Measurements from ENCODE around the gene HMG20A. TPM values are rescaled to one million over a fixed set of nuclear protein-coding genes. Genes with fewer than 3 reads are reported as not detected.

Gene HMG20A
- total and polyA plus RNA-seq, 9 of the 15 experiments (the other 6 are each of a cell fraction or from before 2014, with no cell fraction given) = 25.0 to 68.1 (median 38.9) TPM

DNA sequence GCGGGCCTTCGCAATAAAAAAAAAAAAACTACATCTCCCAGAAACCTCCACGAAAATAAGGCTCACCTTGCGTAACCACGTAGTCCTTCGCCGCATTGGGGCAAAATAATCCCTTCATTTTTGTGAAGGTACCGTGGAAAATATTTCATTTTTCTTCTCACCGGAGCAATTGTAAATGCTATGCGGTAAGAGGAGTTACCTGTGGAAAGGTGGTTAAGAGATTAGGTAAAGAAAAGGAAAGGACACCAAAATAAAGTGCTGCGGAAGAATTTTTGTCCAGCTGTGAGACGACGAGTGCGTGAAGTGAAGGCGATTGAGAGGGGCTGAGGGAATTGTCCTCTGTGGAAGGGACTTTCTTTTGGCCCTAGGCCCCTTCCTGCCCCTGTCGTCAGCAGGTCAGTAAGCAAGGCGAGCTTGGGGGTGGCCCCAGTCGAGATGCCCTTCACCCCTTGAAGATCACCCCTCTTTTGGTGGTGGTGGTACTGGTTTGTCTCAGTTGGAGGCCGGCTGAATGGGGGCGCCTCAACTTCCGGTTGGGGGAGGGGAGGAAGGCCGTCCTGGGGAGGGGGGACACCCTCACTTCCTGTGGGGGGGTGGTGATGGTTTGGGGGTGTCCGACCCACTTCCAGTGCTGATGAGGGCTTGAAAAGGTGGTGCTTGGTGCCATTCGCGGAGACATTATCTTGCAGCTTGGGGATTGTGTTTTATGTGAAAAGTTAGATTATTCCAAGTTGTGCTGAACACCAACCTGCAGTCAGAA, at the start of gene HMG20A (continued):
- TF ChIP-seq, protein P1, sequence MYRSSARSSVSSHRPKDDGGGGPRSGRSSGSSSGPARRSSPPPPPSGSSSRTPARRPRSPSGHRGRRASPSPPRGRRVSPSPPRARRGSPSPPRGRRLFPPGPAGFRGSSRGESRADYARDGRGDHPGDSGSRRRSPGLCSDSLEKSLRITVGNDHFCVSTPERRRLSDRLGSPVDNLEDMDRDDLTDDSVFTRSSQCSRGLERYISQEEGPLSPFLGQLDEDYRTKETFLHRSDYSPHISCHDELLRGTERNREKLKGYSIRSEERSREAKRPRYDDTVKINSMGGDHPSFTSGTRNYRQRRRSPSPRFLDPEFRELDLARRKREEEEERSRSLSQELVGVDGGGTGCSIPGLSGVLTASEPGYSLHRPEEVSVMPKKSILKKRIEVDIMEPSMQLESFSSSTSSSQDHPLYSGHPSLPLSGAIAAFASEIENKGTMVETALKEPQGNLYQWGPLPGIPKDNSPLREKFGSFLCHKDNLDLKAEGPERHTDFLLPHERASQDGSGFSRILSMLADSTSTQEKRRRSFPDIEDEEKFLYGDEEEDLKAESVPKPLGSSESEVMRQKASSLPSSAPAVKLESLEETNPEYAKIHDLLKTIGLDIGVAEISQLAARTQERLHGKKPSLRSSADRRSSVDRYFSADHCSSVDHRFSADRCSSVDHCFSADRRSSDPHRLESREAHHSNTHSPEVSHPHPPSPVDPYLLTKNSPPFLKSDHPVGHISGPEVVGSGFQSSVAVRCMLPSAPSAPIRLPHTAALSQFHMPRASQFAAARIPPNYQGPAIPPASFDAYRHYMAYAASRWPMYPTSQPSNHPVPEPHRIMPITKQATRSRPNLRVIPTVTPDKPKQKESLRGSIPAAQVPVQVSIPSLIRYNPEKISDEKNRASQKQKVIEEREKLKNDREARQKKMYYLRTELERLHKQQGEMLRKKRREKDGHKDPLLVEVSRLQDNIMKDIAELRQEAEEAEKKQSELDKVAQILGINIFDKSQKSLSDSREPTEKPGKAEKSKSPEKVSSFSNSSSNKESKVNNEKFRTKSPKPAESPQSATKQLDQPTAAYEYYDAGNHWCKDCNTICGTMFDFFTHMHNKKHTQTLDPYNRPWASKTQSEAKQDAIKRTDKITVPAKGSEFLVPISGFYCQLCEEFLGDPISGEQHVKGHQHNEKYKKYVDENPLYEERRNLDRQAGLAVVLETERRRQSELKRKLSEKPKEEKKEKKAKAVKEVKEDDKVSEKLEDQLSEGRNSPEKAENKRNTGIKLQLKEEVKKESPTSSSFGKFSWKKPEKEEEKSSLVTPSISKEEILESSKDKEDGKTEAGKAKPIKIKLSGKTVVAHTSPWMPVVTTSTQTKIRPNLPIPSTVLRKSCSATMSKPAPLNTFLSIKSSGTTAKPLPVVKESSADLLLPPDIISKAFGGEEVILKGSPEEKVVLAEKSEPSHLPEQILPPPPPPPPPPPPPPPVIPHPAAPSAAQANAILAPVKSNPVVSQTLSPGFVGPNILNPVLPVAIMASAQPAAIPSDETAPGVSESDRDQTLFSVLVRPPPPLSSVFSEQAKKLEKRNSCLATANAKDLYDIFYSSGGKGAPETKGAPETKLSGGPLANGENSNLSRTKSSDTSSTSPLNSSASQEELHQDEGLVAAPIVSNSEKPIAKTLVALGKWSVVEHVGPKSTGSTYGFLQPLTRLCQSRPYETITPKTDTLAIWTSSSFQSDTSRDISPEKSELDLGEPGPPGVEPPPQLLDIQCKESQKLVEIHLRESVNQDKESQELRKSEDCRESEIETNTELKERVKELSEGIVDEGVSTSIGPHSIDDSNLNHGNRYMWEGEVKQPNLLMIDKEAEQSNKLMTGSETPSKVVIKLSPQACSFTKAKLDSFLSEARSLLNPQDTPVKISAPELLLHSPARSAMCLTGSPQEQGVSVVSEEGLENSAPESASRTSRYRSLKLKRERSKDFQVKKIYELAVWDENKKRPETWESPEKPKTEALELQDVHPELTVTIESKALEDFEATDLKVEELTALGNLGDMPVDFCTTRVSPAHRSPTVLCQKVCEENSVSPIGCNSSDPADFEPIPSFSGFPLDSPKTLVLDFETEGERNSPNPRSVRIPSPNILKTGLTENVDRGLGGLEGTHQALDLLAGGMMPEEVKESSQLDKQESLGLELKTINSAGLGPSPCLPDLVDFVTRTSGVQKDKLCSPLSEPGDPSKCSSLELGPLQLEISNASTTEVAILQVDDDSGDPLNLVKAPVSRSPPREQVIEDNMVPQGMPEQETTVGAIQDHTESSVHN (IDR thresholded peaks at IDR 0.05; ENCODE audit: borderline replicate concordance in 1 of 2, low read depth in 1 of 2) = peak in 1 of 2 experiments; percentile 80; a peak in 2 of 4 replicates
- TF ChIP-seq, protein P2, sequence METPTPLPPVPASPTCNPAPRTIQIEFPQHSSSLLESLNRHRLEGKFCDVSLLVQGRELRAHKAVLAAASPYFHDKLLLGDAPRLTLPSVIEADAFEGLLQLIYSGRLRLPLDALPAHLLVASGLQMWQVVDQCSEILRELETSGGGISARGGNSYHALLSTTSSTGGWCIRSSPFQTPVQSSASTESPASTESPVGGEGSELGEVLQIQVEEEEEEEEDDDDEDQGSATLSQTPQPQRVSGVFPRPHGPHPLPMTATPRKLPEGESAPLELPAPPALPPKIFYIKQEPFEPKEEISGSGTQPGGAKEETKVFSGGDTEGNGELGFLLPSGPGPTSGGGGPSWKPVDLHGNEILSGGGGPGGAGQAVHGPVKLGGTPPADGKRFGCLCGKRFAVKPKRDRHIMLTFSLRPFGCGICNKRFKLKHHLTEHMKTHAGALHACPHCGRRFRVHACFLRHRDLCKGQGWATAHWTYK (CRISPR knock-in tag; IDR thresholded peaks at IDR 0.05) = no peak
- TF ChIP-seq CXXC5 (CRISPR knock-in tag; IDR thresholded peaks at IDR 0.05) (peak; percentile 100), ZSCAN29 (IDR thresholded peaks at IDR 0.05) (peak; percentile 32; the same call in 1 of the 2 replicates), TCF3 (CRISPR knock-in tag; IDR thresholded peaks at IDR 0.05) (no peak), NR2C2 (CRISPR knock-in tag; IDR thresholded peaks at IDR 0.05) (no peak), NR2C2 (tag; IDR thresholded peaks at IDR 0.05) (peak; percentile 97), ATF1 (CRISPR knock-in tag; IDR thresholded peaks at IDR 0.05) (peak; percentile 38; the same call in 1 of the 2 replicates), ATF1 (tag; IDR thresholded peaks at IDR 0.05) (peak; percentile 98), HCFC1 (IDR thresholded peaks at IDR 0.05; ENCODE audit: low read depth, low read length) (peak; percentile 85), RBM14 (IDR thresholded peaks at IDR 0.05; ENCODE audit: borderline replicate concordance, insufficient read depth, low read depth, low read length) (no peak), MXI1 (IDR thresholded peaks at IDR 0.05; ENCODE audit: low read depth, low read length) (no peak), JUN (IDR thresholded peaks at IDR 0.05; ENCODE audit: borderline replicate concordance, low read depth, low read length) (no peak), JUN (CRISPR knock-in tag; IDR thresholded peaks at IDR 0.05; ENCODE audit: borderline replicate concordance) (no peak)
- TF ChIP-seq, protein P3, sequence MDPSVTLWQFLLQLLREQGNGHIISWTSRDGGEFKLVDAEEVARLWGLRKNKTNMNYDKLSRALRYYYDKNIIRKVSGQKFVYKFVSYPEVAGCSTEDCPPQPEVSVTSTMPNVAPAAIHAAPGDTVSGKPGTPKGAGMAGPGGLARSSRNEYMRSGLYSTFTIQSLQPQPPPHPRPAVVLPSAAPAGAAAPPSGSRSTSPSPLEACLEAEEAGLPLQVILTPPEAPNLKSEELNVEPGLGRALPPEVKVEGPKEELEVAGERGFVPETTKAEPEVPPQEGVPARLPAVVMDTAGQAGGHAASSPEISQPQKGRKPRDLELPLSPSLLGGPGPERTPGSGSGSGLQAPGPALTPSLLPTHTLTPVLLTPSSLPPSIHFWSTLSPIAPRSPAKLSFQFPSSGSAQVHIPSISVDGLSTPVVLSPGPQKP (CRISPR knock-in tag; IDR thresholded peaks at IDR 0.05) = no peak
- TF ChIP-seq, protein P4, sequence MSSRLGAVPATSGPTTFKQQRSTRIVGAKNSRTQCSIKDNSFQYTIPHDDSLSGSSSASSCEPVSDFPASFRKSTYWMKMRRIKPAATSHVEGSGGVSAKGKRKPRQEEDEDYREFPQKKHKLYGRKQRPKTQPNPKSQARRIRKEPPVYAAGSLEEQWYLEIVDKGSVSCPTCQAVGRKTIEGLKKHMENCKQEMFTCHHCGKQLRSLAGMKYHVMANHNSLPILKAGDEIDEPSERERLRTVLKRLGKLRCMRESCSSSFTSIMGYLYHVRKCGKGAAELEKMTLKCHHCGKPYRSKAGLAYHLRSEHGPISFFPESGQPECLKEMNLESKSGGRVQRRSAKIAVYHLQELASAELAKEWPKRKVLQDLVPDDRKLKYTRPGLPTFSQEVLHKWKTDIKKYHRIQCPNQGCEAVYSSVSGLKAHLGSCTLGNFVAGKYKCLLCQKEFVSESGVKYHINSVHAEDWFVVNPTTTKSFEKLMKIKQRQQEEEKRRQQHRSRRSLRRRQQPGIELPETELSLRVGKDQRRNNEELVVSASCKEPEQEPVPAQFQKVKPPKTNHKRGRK (tag; IDR thresholded peaks at IDR 0.05) = no peak
